Stimulated activated CD8-positive, alpha-beta memory T cell treated with anti-CD3 and anti-CD28 coated beads, Interleukin-4, amount 100 ng/mL, for 48 hours (primary cell): ENCODE results near the gene TNFRSF1B.

ENCODE experiments used
- DNase-seq: peaks from one replicate; pipeline ENCODE4 v3.0.0-alpha.2; 2020

The TNFRSF1B gene

DNA sequence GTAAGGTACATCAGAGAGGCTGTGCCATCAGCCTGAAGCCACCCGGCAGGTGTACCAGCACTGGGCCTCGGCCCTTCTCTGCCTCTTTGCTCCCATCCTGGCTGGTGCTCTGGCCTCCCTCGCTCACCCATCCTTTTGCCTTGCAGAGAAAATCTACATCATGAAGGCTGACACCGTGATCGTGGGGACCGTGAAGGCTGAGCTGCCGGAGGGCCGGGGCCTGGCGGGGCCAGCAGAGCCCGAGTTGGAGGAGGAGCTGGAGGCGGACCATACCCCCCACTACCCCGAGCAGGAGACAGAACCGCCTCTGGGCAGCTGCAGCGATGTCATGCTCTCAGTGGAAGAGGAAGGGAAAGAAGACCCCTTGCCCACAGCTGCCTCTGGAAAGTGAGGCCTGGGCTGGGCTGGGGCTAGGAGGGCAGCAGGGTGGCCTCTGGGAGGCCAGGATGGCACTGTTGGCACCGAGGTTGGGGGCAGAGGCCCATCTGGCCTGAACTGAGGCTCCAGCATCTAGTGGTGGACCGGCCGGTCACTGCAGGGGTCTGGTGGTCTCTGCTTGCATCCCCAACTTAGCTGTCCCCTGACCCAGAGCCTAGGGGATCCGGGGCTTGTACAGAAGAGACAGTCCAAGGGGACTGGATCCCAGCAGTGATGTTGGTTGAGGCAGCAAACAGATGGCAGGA lies 24.5 kb upstream of the TNFRSF1B start:
- DNase-seq, result no peak

DNA sequence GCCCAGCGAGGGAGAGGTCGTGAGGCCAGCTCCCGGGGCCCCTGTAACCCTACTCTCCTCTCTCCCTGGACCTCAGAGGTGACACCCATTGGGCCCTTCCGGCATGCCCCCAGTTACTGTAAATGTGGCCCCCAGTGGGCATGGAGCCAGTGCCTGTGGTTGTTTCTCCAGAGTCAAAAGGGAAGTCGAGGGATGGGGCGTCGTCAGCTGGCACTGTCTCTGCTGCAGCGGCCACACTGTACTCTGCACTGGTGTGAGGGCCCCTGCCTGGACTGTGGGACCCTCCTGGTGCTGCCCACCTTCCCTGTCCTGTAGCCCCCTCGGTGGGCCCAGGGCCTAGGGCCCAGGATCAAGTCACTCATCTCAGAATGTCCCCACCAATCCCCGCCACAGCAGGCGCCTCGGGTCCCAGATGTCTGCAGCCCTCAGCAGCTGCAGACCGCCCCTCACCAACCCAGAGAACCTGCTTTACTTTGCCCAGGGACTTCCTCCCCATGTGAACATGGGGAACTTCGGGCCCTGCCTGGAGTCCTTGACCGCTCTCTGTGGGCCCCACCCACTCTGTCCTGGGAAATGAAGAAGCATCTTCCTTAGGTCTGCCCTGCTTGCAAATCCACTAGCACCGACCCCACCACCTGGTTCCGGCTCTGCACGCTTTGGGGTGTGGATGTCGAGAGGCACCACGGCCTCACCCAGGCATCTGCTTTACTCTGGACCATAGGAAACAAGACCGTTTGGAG lies 23.7 kb upstream of the TNFRSF1B start:
- DNase-seq, result no peak

DNA sequence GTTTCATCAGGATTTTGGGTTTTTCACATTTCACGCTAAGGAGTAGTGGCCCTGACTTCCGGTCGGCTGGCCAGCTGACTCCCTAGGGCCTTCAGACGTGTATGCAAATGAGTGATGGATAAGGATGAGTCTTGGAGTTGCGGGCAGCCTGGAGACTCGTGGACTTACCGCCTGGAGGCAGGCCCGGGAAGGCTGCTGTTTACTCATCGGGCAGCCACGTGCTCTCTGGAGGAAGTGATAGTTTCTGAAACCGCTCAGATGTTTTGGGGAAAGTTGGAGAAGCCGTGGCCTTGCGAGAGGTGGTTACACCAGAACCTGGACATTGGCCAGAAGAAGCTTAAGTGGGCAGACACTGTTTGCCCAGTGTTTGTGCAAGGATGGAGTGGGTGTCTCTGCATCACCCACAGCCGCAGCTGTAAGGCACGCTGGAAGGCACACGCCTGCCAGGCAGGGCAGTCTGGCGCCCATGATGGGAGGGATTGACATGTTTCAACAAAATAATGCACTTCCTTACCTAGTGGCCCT lies 23.1 kb upstream of the TNFRSF1B start:
- no peak for DNase-seq

DNA sequence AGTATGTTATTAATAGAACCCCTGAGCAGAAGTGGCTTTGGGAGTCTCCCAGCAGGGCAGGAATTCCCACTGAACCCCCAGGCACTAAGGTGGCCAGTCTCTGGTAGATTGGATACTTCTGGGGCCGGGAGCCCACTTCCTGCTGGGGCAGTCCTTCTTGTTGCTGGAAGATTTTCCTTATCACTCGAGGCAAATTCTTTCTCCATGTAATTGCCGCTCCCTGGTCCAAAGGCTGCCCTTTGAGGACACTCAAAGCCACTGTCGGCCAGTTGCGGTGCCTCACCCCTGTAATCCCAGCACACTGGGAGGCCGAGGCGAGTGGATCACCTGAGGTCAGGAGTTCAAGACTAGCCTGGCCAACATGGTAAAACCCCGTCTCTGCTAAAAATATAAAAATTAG lies 22.6 kb upstream of the TNFRSF1B start:
- DNase-seq, result no peak

DNA sequence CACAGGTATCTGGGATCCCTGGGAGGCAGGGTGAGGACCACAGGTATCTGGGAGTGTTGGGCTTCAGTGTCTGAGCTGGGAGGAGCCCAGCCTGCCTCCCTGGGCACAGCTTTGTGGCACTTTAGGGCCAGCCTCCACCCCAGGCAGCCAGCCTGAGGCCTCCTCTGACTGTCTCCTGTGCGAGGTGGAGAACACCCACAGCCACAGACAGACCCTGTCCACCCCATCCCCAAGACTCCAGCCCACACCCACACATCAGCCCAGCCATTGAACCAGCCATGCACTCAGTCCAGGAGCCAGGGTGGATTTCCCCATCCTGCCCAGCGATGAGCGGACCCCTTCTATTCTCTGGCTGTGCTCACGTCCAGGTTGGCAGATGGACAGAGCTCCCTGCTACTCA lies 21.8 kb upstream of the TNFRSF1B start:
- no peak for DNase-seq

DNA sequence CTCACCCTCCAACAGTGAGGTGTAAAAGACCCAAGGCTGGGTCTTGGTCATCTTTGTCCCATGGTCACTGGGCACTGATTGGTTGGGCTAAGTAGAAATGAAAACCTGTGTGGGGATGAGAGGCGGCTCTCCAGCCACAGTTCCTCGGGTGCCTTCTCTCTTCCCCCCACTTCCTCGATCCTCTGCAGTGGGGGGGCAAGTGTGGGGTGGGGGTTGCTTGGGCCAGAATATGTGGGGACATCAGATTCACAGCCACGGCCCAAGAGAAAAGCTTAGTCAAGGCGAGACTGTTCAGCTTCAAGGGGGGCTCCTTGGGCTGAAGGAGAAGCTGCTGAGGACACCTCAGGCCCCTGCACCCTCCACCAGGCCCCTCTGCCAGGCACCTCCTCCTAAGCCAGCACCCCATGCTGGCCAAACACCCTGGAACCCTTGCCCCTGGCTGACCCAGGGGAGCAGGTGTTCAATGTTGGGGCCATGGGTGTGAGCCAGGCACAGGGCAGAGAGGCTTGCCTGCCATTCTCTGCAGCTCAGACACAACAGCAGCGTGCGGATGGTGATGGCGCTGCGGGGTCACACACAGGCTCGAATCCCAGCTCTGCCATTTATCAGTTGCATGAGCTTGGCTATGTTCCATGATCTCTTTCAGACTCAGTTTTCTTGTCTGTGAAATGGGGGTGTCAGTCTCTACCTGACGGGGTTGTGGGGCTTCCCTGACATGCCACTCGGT lies 21.0 kb upstream of the TNFRSF1B start:
- DNase-seq, result no peak

DNA sequence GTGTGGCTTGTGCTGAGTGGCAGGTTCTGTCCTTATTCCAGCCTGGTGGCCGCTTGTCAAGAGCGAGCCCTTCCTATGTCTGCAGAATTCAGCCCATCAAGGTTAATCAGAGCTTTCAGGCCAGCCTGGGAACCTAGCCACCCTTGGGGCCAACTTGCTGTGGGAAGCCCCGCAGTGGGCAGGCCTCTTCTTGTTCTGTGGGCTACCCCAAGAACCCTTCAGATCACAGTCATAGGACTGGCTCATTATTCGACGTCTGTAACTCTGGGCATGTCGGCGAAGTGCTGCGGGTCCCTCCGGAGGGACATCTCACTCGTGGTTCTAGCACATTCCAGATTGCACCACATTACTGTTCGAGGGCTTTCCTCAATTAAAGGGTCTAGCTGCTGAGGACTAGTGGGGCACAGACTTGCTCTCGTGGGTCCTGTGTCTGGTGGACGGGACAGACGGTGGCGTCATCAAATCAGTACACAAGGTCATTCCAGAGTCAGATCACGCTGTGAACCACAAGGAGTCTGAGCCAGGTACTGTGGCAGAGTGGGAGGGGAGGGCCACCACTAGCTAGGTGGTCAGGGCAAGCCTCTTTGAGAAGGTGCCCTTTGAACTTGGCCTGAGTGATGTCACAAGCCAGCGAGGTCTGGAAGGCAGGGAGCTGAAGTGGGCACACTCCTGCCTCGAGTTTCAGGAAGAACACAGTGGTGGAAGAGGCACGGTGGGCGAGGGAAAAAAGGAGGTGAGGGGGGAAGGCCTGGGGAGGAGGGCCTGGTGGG lies 20.3 kb upstream of the TNFRSF1B start:
- no peak for DNase-seq

DNA sequence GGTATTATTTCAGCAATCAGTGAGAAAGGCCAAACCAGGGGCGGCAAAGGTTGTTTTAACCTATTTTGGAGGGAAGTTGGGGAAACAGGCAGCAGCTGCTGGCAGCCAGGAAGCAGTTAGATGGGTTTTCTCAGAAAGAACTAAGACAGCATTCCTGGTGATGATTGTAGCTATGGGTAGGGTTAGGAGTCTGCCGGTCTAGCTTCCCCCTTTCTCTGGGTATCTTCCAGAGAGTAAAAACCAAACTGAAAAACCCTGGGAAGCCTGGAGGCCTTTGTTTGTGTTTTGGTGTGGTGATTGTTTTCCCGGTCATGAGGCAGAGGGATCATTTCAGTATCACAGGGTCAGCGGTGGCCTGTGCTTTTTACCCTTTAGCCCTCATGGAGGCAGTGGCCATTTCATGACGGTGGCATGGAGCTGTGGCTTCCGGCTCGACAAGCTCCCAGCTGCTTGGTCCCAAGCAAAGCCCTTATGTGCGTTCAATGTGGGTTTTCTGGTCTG lies 19.5 kb upstream of the TNFRSF1B start:
- DNase-seq, result no peak

DNA sequence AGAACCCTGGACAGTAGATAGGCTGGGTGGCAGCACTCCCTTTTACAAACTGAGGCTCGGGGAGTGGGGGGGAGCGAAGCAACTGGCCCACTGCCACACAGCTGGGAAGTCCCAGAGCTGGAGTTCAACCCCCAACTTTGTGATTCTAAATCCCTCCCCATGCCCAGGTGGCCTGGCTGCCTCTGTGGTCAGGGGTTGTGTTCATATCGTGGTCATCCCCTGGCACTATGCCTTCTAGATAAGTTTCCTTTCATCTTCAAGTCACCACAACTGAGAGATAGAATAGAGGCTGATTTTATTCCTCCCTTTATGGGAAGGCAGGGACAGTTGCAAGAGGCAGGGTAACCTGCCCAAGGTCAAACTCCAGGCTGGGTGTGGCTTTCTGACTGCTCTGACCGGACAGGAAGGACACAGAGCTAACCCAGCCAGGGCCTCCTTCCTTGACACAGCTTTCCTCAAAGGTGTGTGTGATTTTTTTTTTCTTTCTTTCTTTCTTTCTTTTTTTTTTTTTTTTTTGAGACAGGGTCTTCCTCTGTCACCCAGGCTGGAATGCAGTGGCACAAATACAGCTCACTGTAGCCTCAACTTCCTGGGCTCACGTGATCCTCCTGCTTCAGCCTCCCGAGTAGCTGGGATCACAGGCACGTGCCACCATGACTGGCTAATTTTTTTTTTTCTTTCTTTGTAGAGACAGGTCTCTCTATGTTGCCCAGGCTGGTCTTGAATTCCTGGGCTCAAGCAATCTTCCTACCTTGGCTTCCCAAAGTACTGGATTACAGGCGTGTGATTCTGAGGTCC lies 18.4 kb upstream of the TNFRSF1B start:
- DNase-seq, result no peak

DNA sequence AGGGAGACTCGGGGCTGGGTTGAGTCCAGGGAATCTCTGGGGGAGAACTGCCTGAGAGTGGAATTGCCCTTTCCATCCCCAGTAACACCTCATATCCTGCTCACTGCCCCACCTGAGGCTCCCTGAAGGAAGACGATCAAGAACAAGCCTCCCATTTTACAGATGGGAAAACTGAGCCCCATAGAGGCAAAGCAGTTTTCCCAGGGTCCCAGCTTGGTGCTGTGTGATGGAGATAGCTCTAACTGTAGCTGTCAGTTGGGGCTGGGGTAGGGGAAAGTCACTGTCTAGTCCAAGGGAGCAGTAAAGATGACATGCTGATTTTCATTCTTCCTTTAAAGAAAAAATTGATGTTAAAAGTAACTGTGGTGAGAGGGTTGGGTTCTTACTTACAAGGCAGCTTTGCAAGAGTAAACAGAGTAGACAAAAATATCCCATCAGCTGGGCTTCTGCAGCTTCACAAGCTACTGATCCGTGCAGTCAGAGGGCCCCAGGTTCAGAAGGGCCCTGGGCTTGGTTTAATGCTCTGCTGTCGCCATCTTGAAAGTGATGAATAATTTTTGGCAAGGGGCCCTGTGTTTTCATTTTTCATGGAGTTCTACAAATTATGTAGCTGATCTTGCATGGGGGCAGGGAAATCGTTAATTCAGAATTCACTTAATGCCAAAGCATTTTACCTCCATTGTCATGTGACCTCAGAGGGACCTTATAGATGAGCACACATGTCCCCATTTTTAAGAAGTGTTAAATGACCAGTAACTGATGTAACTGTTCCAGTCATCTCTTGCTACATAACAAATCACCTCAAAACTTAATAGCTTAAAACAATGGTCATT lies 17.6 kb upstream of the TNFRSF1B start:
- no peak for DNase-seq

DNA sequence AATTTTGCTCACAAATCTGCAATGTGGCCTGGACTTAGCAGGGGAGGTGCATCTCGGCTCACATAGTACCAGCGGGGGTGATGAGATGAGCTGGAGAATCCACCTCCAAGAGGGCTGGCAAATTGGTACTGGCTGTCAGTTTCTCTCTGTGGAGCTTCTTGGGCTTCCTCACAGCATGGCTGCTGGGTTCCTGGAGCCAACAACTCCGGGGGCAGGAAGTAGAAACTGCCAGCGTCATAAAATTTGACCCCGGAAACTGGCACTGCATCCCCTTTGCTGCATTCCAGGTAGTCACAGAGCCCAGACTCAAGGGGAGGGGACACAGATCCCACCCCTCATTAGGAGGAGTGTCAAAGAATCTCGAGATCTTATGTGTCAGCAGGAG lies 17.0 kb upstream of the TNFRSF1B start:
- peak; percentile 26 for DNase-seq

DNA sequence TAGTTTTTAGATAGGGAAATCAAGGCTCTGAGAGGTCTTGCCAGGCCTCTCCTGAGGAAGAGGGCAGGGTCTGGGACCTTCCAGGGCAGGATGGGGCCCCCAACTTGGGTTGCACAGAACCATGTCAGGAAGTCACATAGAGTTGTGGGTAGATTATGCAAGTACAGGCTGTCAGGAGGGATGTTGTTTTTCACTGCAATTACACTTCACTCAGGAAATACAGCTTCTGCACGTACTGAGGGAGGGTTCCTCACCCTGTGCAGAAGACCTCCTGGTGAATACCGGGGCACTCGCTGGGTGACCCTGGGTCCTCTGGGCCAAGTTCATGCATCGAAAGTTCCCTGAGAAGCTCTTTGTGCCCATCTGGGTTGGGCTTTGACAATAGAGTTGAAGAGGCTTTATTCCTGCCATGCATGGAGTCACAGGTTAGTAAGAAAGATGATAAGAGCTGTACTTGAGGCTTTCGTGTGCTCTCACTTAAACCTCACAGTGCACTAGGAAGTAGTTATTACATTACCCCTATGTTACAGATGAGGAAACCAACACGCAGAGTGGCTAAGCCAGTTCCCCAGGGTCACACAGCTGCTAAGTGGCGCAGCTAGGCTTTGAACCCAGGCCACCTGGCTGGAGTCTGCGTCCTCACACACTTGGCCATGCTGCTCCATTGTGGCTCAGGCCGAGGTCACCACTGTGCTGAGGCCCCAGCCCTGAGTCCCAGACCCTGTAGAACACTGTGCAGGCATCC lies 16.2 kb upstream of the TNFRSF1B start:
- no peak for DNase-seq

DNA sequence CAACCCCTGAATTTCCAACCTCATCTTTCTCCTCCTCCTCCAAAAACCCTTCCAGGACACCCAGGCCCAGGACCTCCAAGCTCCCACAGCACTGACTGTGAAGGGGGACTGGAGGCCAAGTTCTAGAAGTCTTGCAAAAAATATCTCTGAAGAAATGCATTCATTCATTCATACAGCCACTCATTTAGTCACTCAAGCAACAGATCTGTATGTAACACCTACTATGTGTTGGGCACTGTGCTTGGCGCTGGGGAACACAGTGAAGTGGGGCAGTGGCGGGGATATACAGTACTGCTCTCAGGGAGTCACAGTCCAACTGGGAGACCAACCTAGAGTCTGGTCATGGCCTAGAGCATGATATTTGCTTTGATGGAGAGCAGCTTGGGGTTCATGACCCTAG lies 15.3 kb upstream of the TNFRSF1B start:
- DNase-seq, result no peak

DNA sequence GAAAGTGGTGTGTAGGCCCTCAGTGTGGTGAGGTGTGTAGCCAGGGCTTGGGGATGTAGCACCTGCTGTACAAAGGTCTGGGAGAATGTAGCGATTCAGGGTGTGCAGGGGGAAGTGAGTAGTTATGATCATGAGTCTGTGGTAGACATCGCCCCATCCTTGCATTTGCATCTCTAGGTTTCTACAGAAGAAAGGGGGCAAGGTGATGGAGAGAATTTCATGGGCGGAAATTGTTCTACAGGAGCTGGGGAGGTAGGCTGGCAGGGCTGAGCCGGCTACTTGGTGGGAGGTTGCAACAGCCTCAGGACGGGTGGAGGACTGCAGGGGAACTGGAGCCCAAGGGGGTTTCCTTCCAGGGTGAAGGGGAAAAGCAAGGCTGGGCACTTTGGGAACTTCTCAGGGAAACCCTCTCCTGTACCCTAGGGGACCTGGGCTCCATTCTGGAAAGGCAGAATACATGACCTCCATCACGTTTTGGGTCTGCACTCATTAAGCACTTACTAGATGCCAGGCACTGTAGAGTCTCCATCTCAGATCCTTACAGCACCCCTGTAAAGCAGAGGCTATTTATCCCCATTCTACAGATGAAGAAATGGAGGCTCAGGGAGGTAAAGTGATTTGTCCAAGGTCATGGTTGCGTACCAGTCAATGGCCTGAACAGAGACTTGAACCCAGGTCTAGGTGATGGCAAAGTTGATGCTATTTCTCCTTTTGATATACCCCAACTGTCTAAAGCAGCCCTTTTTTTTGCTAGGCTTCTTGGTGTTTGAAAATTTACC lies 14.5 kb upstream of the TNFRSF1B start:
- no peak for DNase-seq

DNA sequence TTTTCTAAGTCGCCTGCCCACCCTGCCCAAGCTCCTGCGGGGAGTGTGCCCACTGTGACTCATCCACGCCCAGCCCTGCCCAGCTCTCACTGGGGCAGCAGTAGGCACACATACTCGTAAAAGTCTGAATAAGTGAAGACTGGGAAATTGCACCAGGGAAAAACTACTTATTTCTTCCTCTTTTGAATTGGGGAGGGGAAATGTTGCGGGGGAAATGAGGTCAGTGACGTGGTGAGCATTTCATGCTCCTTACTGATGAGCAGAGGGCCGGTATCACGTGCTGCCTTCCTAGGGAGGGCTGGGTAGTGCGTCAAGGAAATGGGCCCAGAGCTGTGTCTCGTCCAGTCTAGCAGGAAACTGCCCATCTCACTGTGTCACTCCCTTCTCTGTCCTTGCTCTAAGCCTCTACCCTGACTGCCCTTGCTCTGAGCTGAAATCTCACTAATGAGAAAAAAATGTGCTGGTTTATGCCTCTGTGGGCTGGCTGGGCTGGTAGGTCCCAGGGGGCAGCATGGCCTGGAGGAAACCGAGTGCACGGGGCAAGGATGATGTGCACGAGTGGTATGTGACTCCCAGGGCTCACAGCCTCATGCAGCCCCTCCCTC lies 13.5 kb upstream of the TNFRSF1B start:
- DNase-seq, result no peak

DNA sequence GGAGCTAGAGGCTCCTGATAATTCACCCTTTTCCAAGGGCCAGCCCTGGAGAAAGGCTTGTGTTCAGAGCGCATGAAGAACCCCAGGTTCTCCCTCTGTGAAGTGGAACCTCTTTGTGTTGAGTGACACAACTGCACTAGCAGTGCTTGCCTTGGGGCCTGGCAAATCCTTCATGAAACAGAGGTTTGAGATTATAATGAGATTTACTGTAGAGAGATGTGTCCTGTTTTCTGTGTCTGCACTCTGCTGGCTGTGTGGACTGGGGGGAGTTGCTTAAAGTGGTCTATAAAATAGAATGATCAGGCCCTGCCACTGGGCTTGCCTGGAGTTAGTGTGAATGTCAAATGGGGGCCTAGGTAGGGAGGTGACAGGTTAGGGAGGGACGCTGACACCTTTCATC lies 11.5 kb upstream of the TNFRSF1B start:
- DNase-seq, result no peak

DNA sequence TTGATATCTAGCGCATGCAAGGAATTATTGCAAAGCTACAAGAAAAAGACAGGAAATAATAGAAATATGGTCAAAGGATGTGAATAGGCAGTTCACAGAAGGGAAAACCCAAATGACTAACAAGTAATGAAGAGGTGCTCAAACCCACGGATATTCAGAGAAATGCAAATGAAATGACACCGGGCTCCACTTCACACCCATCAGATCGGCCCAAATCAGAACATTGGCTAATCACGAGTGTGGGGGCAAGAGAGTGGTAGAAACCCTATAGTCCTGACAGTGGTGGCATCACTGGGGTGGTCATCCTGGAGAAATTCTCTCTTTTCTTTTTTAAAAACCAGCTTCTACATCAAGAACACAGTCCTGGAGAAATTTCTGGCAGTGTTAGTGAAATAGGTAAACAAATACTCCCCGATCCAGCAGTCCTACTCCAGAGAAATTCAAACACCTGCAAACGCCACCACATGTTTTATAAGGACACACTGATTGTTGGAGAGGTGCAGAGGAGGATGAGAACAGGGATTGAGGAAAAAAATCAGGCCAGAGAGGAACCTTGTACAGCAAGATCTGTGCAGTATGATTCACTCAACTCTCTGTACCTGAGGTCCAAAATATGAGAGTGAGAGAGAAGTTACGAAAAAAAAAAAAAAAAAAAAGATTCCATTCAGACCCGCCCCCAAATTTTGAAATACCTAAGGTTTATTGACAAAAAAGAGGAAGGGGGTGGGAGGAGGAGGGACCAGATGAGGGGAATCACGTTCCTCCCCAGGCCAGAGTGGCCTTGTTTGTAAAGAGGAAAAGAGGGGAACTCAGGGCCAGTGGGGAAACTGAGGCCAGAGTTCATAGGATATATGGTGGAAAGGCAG lies 9.2 kb upstream of the TNFRSF1B start:
- peak; percentile 61 for DNase-seq
